ENCODE measurements around the gene RHOH. TPM values are rescaled to one million over a fixed set of nuclear protein-coding genes. Genes with fewer than 3 reads are reported as not detected.
A peak's percentile ranks its signal among the peaks of the same experiment; 100 is the strongest.

Gene RHOH
- total and polyA plus RNA-seq, 10 donors: 51.4 to 112 (median 74.3) TPM

GRCh38 chr4:40199179-40199670 is 2.4 kb downstream of the RHOH start:
- no peak for DNase-seq
- no peaks in the 10 kb centered on the region for H3K36me3 ChIP-seq
- TF ChIP-seq CTCF (IDR thresholded peaks at IDR 0.05 in 8 of 11, conservative IDR thresholded peaks at IDR 0.05 in 3 of 11): no peak
- peak in 1 of 3 donors; percentile 29 for TF ChIP-seq POLR2AphosphoS5 (IDR thresholded peaks at IDR 0.05)
- peak in 1 of 3 donors; percentile 11 for TF ChIP-seq POLR2A (IDR thresholded peaks at IDR 0.05)
- intact Hi-C loops (cut with DNase I; ENCODE audit: low total_unique reads): no loop called here
- peak overlapping the region; percentile 80 to 94 (median 89) for H3K27ac ChIP-seq
- H3K4me3 ChIP-seq: peak overlapping the region; percentile 45 to 79 (median 56)
- 28 to 48% (median 38%) methylated on average over 6 of the region's 6 CpGs for WGBS, 5 donors
- no peaks in the 10 kb centered on the region for H3K27me3 ChIP-seq (replicated peaks in 1 of 7)
- no peaks in the 10 kb centered on the region for H3K9me3 ChIP-seq
- H3K4me1 ChIP-seq: peaks cover 5 to 96% (median 42%) of the 10 kb centered on the region in 6 donors

GRCh38 chr4:40199999-40200874 is 3.4 kb downstream of the RHOH start:
- H3K27ac ChIP-seq: peak overlapping the region; percentile 80 to 94 (median 89)
- H3K9me3 ChIP-seq: no peaks in the 10 kb centered on the region
- TF ChIP-seq CTCF (IDR thresholded peaks at IDR 0.05 in 8 of 11, conservative IDR thresholded peaks at IDR 0.05 in 3 of 11) (no peak), POLR2AphosphoS5 (IDR thresholded peaks at IDR 0.05) (peak; percentile 14 to 93 (median 76)), POLR2A (IDR thresholded peaks at IDR 0.05) (peak in 2 of 3 donors; percentile 29 to 71)
- intact Hi-C loops (cut with DNase I; ENCODE audit: low total_unique reads): no loop called here
- peaks cover 13 to 96% (median 46%) of the 10 kb centered on the region in 6 donors for H3K4me1 ChIP-seq
- H3K27me3 ChIP-seq (replicated peaks in 1 of 7): no peaks in the 10 kb centered on the region
- H3K36me3 ChIP-seq: no peaks in the 10 kb centered on the region
- peak overlapping the region; percentile 45 to 79 (median 56) for H3K4me3 ChIP-seq
- no peak for DNase-seq
- 19 to 49% (median 29%) methylated on average over 15 of the region's 15 CpGs for WGBS, 5 donors

GRCh38 chr4:40200875-40201801 is 4.3 kb downstream of the RHOH start:
- no peak for DNase-seq
- Histone ChIP-seq H3K4me1 (peaks cover 13 to 96% (median 45%) of the 10 kb centered on the region in 6 donors), H3K27ac (peak overlapping the region; percentile 80 to 94 (median 89)), H3K4me3 (peak overlapping the region; percentile 45 to 79 (median 56)), H3K27me3 (replicated peaks in 1 of 7) (no peaks in the 10 kb centered on the region), H3K9me3 (no peaks in the 10 kb centered on the region), H3K36me3 (peaks cover 0 to 3% (median 0%) of the 10 kb centered on the region in 6 donors)
- TF ChIP-seq POLR2A (IDR thresholded peaks at IDR 0.05): no peak
- TF ChIP-seq CTCF (IDR thresholded peaks at IDR 0.05 in 8 of 11, conservative IDR thresholded peaks at IDR 0.05 in 3 of 11): no peak
- TF ChIP-seq POLR2AphosphoS5 (IDR thresholded peaks at IDR 0.05): no peak
- intact Hi-C loops (cut with DNase I; ENCODE audit: low total_unique reads): no loop called here
- WGBS, 5 donors: 35 to 47% (median 43%) methylated on average over 13 of the region's 13 CpGs

Measured in spleen (tissue), 11 donors.